HepG2 (cell line): ENCODE data around the gene ASXL1. TPM values are rescaled to one million over a fixed set of nuclear protein-coding genes. Genes with fewer than 3 reads are reported as not detected.

Experiments used
- ATAC-seq: fragments of 200-7000 bp; cut with Tn5 transposase; 3 replicates; pipeline ENCODE4 v1.9.1; 2020; ENCODE audit warnings: mild to moderate bottlenecking, moderate library complexity
- BruUV-seq: library from RNA; stranded (reverse); fragments of 400-500 nt; replicated peaks from 2 replicates; lab custom pipeline; 2021; lab: Mats Ljungman, UMichigan
- CTCF ChIA-PET: fragments of 300-600 bp; formaldehyde crosslinking; extraction: SDS; loops from one replicate; lab custom pipeline; 2021; ENCODE audit warnings: low total read pairs, inconsistent platforms, low intra/inter-chr PET ratio; lab: Yijun Ruan, JAX
- POLR2A ChIA-PET: fragments of 350-600 bp; sonication (Branson Sonifier 250); formaldehyde crosslinking; loops from one replicate; lab custom pipeline; 2020; ENCODE audit warnings: antibody characterized with exemption, inconsistent platforms; lab: Yijun Ruan, JAX
- DNase-seq: peaks from one replicate; pipeline ENCODE4 v3.0.0-alpha.2; 2015; ENCODE audit warnings: low spot score
- FAIRE-seq: peaks from 3 replicates; lab custom pipeline; 2011; peaks lifted over from hg19 to GRCh38; lab: Jason Lieb, UNC
- H2AFZ ChIP-seq: one replicate; pipeline ENCODE4 v1.6.1; 2011; ENCODE audit warnings: low read length, inconsistent platforms
- H3K27ac ChIP-seq: fragments of 300-600 bp; 3 replicates; pipeline ENCODE4 v1.8.0; 2011; ENCODE audit warnings: mixed run types, mild to moderate bottlenecking, mixed read lengths, low read length, inconsistent platforms; ENCODE audit not compliant: insufficient read depth; ENCODE audit errors: extremely low read length
- H3K27me3 ChIP-seq, 2 experiments: fragments of 200-600 bp in 1 of 2; 2 replicates in 1 of 2; 3 replicates in 1 of 2; pipeline versions ENCODE4 v1.6.0 to v1.8.0; 2011; ENCODE audit warnings: low read length in 2 of 2, mild to moderate bottlenecking in 2 of 2, moderate library complexity in 2 of 2, inconsistent platforms in 1 of 2; ENCODE audit not compliant: insufficient read depth in 2 of 2, control insufficient read depth in 1 of 2
- H3K36me3 ChIP-seq, 2 experiments: fragments of 200-600 bp in 1 of 2; replicated peaks in 1 of 2; 2 replicates in 1 of 2; 3 replicates in 1 of 2; pipeline versions ENCODE4 v1.5.1 to v1.8.0; 2011; ENCODE audit warnings: low read length in 2 of 2, inconsistent platforms in 1 of 2; ENCODE audit not compliant: insufficient read depth in 2 of 2, control insufficient read depth in 1 of 2
- H3K4me1 ChIP-seq: 2 replicates; pipeline ENCODE4 v1.5.1; 2012; ENCODE audit warnings: low read length, inconsistent platforms; ENCODE audit not compliant: insufficient read depth
- H3K4me2 ChIP-seq: 2 replicates; pipeline ENCODE4 v1.6.0; 2011; ENCODE audit warnings: low read depth, low read length, inconsistent platforms
- H3K4me3 ChIP-seq, 3 experiments: fragments of 200-600 bp in 1 of 3; sonication (generic), shearing (Covaris generic) in 1 of 3; replicated peaks in 1 of 3; 2 replicates each; pipeline ENCODE4 v1.5.1; 2011 to 2016; ENCODE audit warnings: low read length in 3 of 3, inconsistent platforms in 2 of 3, low read depth in 2 of 3, mild to moderate bottlenecking in 2 of 3, control low read depth in 1 of 3, mixed read lengths in 1 of 3; ENCODE audit not compliant: insufficient read depth in 1 of 3
- H3K79me2 ChIP-seq: one replicate; pipeline ENCODE4 v1.6.1; 2011; ENCODE audit warnings: low read length, inconsistent platforms; ENCODE audit not compliant: insufficient read depth
- H3K9ac ChIP-seq: 2 replicates; pipeline ENCODE4 v1.6.0; 2011; ENCODE audit warnings: mild to moderate bottlenecking, low read depth, low read length, inconsistent platforms; ENCODE audit not compliant: insufficient read depth
- H3K9me3 ChIP-seq: 2 replicates; pipeline ENCODE4 v1.5.1; 2012; ENCODE audit warnings: mild to moderate bottlenecking, low read length
- H4K20me1 ChIP-seq: 2 replicates; pipeline ENCODE4 v1.6.0; 2011; ENCODE audit warnings: inconsistent platforms, mild to moderate bottlenecking, low read length, moderate library complexity; ENCODE audit not compliant: insufficient read depth
- HBP1 ChIP-seq: IDR thresholded peaks from 2 replicates; pipeline ENCODE4 v1.6.1; 2016; ENCODE audit warnings: low read depth, control low read depth
- HDAC2 ChIP-seq: sonication (generic); formaldehyde crosslinking; IDR thresholded peaks from 2 replicates; pipeline ENCODE4 v1.4.0; 2020; ENCODE audit warnings: missing genetic modification reagents
- RBM22 ChIP-seq: fragments of 200-400 bp; formaldehyde crosslinking; optimal IDR thresholded peaks from 2 replicates; pipeline ENCODE3; 2017; ENCODE audit warnings: mild to moderate bottlenecking, low read length, moderate library complexity
- REPIN1 ChIP-seq: sonication (generic); formaldehyde crosslinking; IDR thresholded peaks from 2 replicates; pipeline ENCODE4 v1.8.0; 2022; ENCODE audit warnings: missing genetic modification reagents, low read depth, mild to moderate bottlenecking, borderline replicate concordance
- SSRP1 ChIP-seq: IDR thresholded peaks from 2 replicates; pipeline ENCODE4 v1.6.1; 2016; ENCODE audit warnings: control low read depth
- ZBTB2 ChIP-seq: sonication (generic); formaldehyde crosslinking; IDR thresholded peaks from 2 replicates; pipeline ENCODE4 v1.8.0; 2022; ENCODE audit warnings: low read depth, missing genetic modification reagents
- ZC3H13 ChIP-seq: sonication (generic); formaldehyde crosslinking; IDR thresholded peaks from 2 replicates; pipeline ENCODE4 v1.8.1; 2023; ENCODE audit warnings: mild to moderate bottlenecking, missing genetic modification reagents, moderate library complexity
- ZKSCAN5 ChIP-seq: sonication (generic); formaldehyde crosslinking; IDR thresholded peaks from 2 replicates; pipeline ENCODE4 v1.5.1; 2020; ENCODE audit warnings: mild to moderate bottlenecking, missing genetic modification reagents
- ZNF276 ChIP-seq: sonication (generic); formaldehyde crosslinking; IDR thresholded peaks from 2 replicates; pipeline ENCODE4 v1.4.0; 2020; ENCODE audit warnings: mild to moderate bottlenecking, low read depth, missing genetic modification reagents
- ZNF672 ChIP-seq: sonication (generic); formaldehyde crosslinking; IDR thresholded peaks from 2 replicates; pipeline ENCODE4 v1.8.1; 2022; ENCODE audit warnings: missing genetic modification reagents
- WGBS: methylation state at CpG from one replicate; pipeline ENCODE4 v1.1.6; 2017; ENCODE audit warnings: low lambda C conversion rate; 5-methylcytosine and 5-hydroxymethylcytosine counted together
- in situ Hi-C: cut with HindIII; loops from 2 replicates; pipeline ENCODE4 v1.10.0; 2017; ENCODE audit warnings: low pct_unique_long_range_greater_than_20kb; ENCODE audit not compliant: extremely low pct_ligation_motif_present
- intact Hi-C: fragments of 100-400 bp; cut with micrococcal nuclease; formaldehyde crosslinking; loops from one replicate; pipeline ENCODE4 v1.10.0; 2022; ENCODE audit not compliant: unreplicated experiment
- polyA plus RNA-seq, 8 experiments: library from polyadenylated mRNA; depleted of rRNA in 3 of 8; stranded (reverse) in 7 of 8; unstranded in 1 of 8; fragments of >200 nt; fragmentation: Illumina TruSeq in 4 of 8; extraction: Trizol in 4 of 8; gene quantifications; 2 replicates each; pipeline versions ENCODE4 v1.2.1 to v1.2.3, GENCODE V29; 2011 to 2016; ENCODE audit warnings: low read depth in 4 of 8, missing spikeins in 1 of 8, mixed read lengths in 1 of 8; ENCODE audit not compliant: insufficient read depth in 1 of 8
- total RNA-seq, 5 experiments: library from RNA; depleted of rRNA; stranded (reverse); fragments of >200 nt; fragmentation: Illumina TruSeq; extraction: Trizol; gene quantifications; 2 replicates each; pipeline ENCODE4 v1.2.3, GENCODE V29; 2016; ENCODE audit warnings: low read depth in 1 of 5

ASXL1 gene
- total and polyA plus RNA-seq, 2 of the 13 experiments (the other 11 are each of a cell fraction or from before 2014, with no cell fraction given) = 62.1 to 74.8 TPM

- ATAC-seq = peak; percentile 17
- DNase-seq = no peak
- Histone ChIP-seq H3K9ac (no peak overlapping the region), H4K20me1 (peaks cover 99% of the 10 kb centered on the region), H3K9me3 (no peaks in the 10 kb centered on the region), H3K4me1 (peaks cover 100% of the 10 kb centered on the region), H3K27ac (no peak overlapping the region), H3K79me2 (peaks cover 100% of the 10 kb centered on the region), H3K4me2 (peak overlapping the region; percentile 7; the same call in 1 of the 2 replicates), H2AFZ (no peak overlapping the region), H3K4me3 (no peak overlapping the region), H3K36me3 (peaks cover 11 to 24% of the 10 kb centered on the region in 2 experiments), H3K27me3 (no peaks in the 10 kb centered on the region; a peak in 1 of 5 replicates)
- CTCF ChIA-PET = no interaction called here
- 80% methylated on average over 7 of the region's 7 CpGs for WGBS
- TF ChIP-seq ZC3H13 (CRISPR knock-in tag) (peak; percentile 29; the same call in 1 of the 2 replicates), REPIN1 (CRISPR knock-in tag) (0 out of 2 replicates have a peak, but pooled peaks have one; percentile 33), SSRP1 (0 out of 2 replicates have a peak, but pooled peaks have one; percentile 54), RBM22 (peak; percentile 85), HBP1 (no peak), HDAC2 (0 out of 2 replicates have a peak, but pooled peaks have one; percentile 1), ZNF672 (0 out of 2 replicates have a peak, but pooled peaks have one; percentile 28), ZKSCAN5 (no peak), ZNF276 (CRISPR knock-in tag) (no peak), ZBTB2 (CRISPR knock-in tag) (0 out of 2 replicates have a peak, but pooled peaks have one; percentile 29)
- no TSS peak for BruUV-seq
- in situ Hi-C loops = no loop called here
- intact Hi-C loops = loop anchor here (5.0 kb wide), 1 partner anchor 37 kb away; no protein-coding TSS in a partner anchor
- FAIRE-seq = no peak
- POLR2A ChIA-PET = interaction anchor here (1.2 to 2.2 kb wide), 4 partner anchors 8 to 111 kb away, joined by 3 to 6 read pairs (median 4); no protein-coding TSS in a partner anchor
These were observed 6.5 kb downstream of the ASXL1 start for GRCh38 chr20:32364554-32365208.
